Loucy (cell line): ENCODE measurements around the gene EIF3A.

ENCODE experiments used
- H2AFZ ChIP-seq: fragments of 200-600 bp; sonication (generic); 2 replicates; pipeline ENCODE4 v1.6.0; 2016; ENCODE audit warnings: antibody characterized with exemption, mild to moderate bottlenecking, low read length, moderate library complexity
- H3F3A ChIP-seq: fragments of 200-600 bp; 2 replicates; pipeline ENCODE4 v1.6.0; 2016; ENCODE audit warnings: antibody characterized with exemption, low read depth, mild to moderate bottlenecking
- H3K27me3 ChIP-seq: fragments of 200-600 bp; sonication (generic); 2 replicates; pipeline ENCODE4 v1.6.1; 2014; ENCODE audit warnings: low read length, mild to moderate bottlenecking; ENCODE audit not compliant: insufficient read depth, poor library complexity, severe bottlenecking
- H3K36me3 ChIP-seq: fragments of 200-600 bp; sonication (generic); 2 replicates; pipeline ENCODE4 v1.6.1; 2016; ENCODE audit warnings: low read length; ENCODE audit not compliant: insufficient read depth
- H3K4me1 ChIP-seq: fragments of 200-600 bp; sonication (generic); 2 replicates; pipeline ENCODE4 v1.5.1; 2014; ENCODE audit warnings: low read length, mild to moderate bottlenecking; ENCODE audit not compliant: insufficient read depth, poor library complexity, severe bottlenecking
- H3K4me2 ChIP-seq: fragments of 200-600 bp; sonication (generic); 2 replicates; pipeline ENCODE4 v1.6.0; 2014; ENCODE audit warnings: antibody characterized with exemption, low read length, low read depth, mild to moderate bottlenecking; ENCODE audit not compliant: poor library complexity, severe bottlenecking
- H3K4me3 ChIP-seq: fragments of 200-600 bp; sonication (generic); 2 replicates; pipeline ENCODE4 v1.5.1; 2014; ENCODE audit warnings: low read length, mild to moderate bottlenecking, mixed read lengths; ENCODE audit not compliant: poor library complexity, severe bottlenecking
- H3K79me2 ChIP-seq: fragments of 200-600 bp; sonication (generic); 2 replicates; pipeline ENCODE4 v1.6.1; 2014; ENCODE audit warnings: low read length; ENCODE audit not compliant: insufficient read depth
- H3K9ac ChIP-seq: fragments of 200-600 bp; sonication (generic); 2 replicates; pipeline ENCODE4 v1.6.0; 2014; ENCODE audit warnings: mild to moderate bottlenecking, low read depth, low read length, moderate library complexity; ENCODE audit not compliant: poor library complexity, severe bottlenecking
- H3K9me2 ChIP-seq: fragments of 200-600 bp; sonication (generic); replicated peaks from 2 replicates; pipeline ENCODE4 v1.6.1; 2016; ENCODE audit warnings: low read depth, low read length, mixed read lengths
- H3K9me3 ChIP-seq: fragments of 200-600 bp; sonication (generic); 2 replicates; pipeline ENCODE4 v1.6.1; 2014; ENCODE audit warnings: mild to moderate bottlenecking, antibody characterized with exemption, low read length, low read depth; ENCODE audit not compliant: insufficient read depth
- H4K20me1 ChIP-seq: fragments of 200-600 bp; sonication (generic); 2 replicates; pipeline ENCODE4 v1.6.0; 2014; ENCODE audit warnings: antibody characterized with exemption, low read length, mild to moderate bottlenecking; ENCODE audit not compliant: insufficient read depth, poor library complexity, severe bottlenecking
- CTCF ChIP-seq: fragments of 200-600 bp; sonication (generic); conservative IDR thresholded peaks from 2 replicates; pipeline ENCODE4 v1.5.1; 2014; ENCODE audit warnings: mild to moderate bottlenecking, antibody characterized with exemption, low read length
- EZH2phosphoT487 ChIP-seq: fragments of 200-600 bp; IDR thresholded peaks from 2 replicates; pipeline ENCODE4 v1.6.1; 2018; ENCODE audit warnings: antibody characterized with exemption, mild to moderate bottlenecking, moderate library complexity, borderline replicate concordance

The EIF3A gene

DNA sequence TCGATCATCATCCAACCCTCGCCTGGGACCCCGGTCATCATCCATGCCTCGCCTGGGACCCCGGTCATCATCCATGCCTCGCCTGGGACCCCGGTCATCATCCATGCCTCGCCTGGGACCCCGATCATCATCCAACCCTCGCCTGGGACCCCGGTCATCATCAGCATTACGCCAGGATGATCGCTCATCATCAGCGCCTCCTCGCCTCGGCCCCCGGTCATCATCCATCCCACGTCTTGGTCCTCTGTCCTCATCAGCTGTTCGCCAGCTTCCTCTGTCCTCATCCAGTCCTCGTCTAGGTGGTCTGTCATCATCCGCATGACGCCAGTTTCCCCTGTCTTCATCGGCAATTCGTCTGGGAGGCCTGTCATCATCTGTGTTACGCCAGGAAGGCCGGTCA, 38.4 kb downstream of the EIF3A start:
- Histone ChIP-seq H2AFZ (no peak overlapping the region), H3K9me3 (no peaks in the 10 kb centered on the region), H3K9ac (no peak overlapping the region), H4K20me1 (peaks cover 13% of the 10 kb centered on the region), H3K4me2 (no peak overlapping the region), H3K9me2 (no peaks in the 10 kb centered on the region), H3K4me1 (no peaks in the 10 kb centered on the region), H3K27me3 (no peaks in the 10 kb centered on the region), H3K36me3 (peaks cover 94% of the 10 kb centered on the region), H3F3A (no peaks in the 10 kb centered on the region), H3K4me3 (no peak overlapping the region), H3K79me2 (peaks cover 33% of the 10 kb centered on the region)
- TF ChIP-seq CTCF (no peak), EZH2phosphoT487 (no peak)

GRCh38 chr10:119041326-119041725, 39.3 kb downstream of the EIF3A start:
- Histone ChIP-seq H3K9ac (no peak overlapping the region), H3F3A (no peaks in the 10 kb centered on the region), H3K9me3 (no peaks in the 10 kb centered on the region), H3K27me3 (no peaks in the 10 kb centered on the region), H3K36me3 (peaks cover 94% of the 10 kb centered on the region), H4K20me1 (peaks cover 8% of the 10 kb centered on the region), H3K9me2 (no peaks in the 10 kb centered on the region), H2AFZ (no peak overlapping the region), H3K4me1 (no peaks in the 10 kb centered on the region), H3K79me2 (peaks cover 25% of the 10 kb centered on the region), H3K4me2 (no peak overlapping the region), H3K4me3 (no peak overlapping the region)
- TF ChIP-seq EZH2phosphoT487 (no peak), CTCF (no peak)

- Histone ChIP-seq H2AFZ (no peak overlapping the region), H3K79me2 (peaks cover 20% of the 10 kb centered on the region), H4K20me1 (peaks cover 12% of the 10 kb centered on the region), H3K4me2 (no peak overlapping the region), H3K36me3 (peaks cover 90% of the 10 kb centered on the region), H3K27me3 (no peaks in the 10 kb centered on the region), H3K9ac (no peak overlapping the region), H3K4me3 (no peak overlapping the region), H3K4me1 (no peaks in the 10 kb centered on the region), H3F3A (peaks cover 4% of the 10 kb centered on the region; the same call in 1 of the 2 replicates), H3K9me3 (no peaks in the 10 kb centered on the region), H3K9me2 (no peaks in the 10 kb centered on the region)
- TF ChIP-seq CTCF (no peak), EZH2phosphoT487 (no peak)
Measured at GRCh38 chr10:119039161-119039560, 41.5 kb downstream of the EIF3A start.
